HUES48 (cell line): Measurements from ENCODE around the gene AKAP6.

Source experiments
- H3K27ac ChIP-seq: one replicate; pipeline ENCODE4 v1.7.0; 2013; ENCODE audit warnings: low read depth, low read length, inconsistent platforms
- H3K27me3 ChIP-seq: 2 replicates; pipeline ENCODE4 v1.6.1; 2013; ENCODE audit warnings: mild to moderate bottlenecking, low read length; ENCODE audit not compliant: control insufficient read depth, insufficient read depth
- H3K36me3 ChIP-seq: 2 replicates; pipeline ENCODE4 v1.6.1; 2013; ENCODE audit warnings: low read length; ENCODE audit not compliant: control insufficient read depth, insufficient read depth
- H3K4me1 ChIP-seq: 2 replicates; pipeline ENCODE4 v1.6.1; 2013; ENCODE audit warnings: mild to moderate bottlenecking, low read length; ENCODE audit not compliant: control insufficient read depth, insufficient read depth
- H3K4me3 ChIP-seq: 2 replicates; pipeline ENCODE4 v1.5.1; 2013; ENCODE audit warnings: mild to moderate bottlenecking, low read depth, low read length
- H3K9ac ChIP-seq: 2 replicates; pipeline ENCODE4 v1.6.1; 2013; ENCODE audit warnings: mild to moderate bottlenecking, low read depth, low read length, moderate library complexity
- H3K9me3 ChIP-seq: 2 replicates; pipeline ENCODE4 v1.6.1; 2013; ENCODE audit warnings: low read length; ENCODE audit not compliant: control insufficient read depth, insufficient read depth

Gene AKAP6

GRCh38 chr14:32480337-32480736, 151.2 kb downstream of the AKAP6 start:
- H3K27me3 ChIP-seq: no peaks in the 10 kb centered on the region
- no peaks in the 10 kb centered on the region for H3K9me3 ChIP-seq
- H3K9ac ChIP-seq: no peak overlapping the region
- no peak overlapping the region for H3K4me3 ChIP-seq
- H3K36me3 ChIP-seq: no peaks in the 10 kb centered on the region
- 0 out of 2 replicates have a peak, but pooled peaks cover 4% of the 10 kb centered on the region for H3K4me1 ChIP-seq
- H3K27ac ChIP-seq: no peak overlapping the region

GRCh38 chr14:32481707-32482106, 152.6 kb downstream of the AKAP6 start:
- H3K27ac ChIP-seq: no peak overlapping the region
- H3K9me3 ChIP-seq: no peaks in the 10 kb centered on the region
- H3K9ac ChIP-seq: no peak overlapping the region
- H3K27me3 ChIP-seq: no peaks in the 10 kb centered on the region
- no peaks in the 10 kb centered on the region for H3K36me3 ChIP-seq
- H3K4me1 ChIP-seq: 0 out of 2 replicates have a peak, but pooled peaks cover 4% of the 10 kb centered on the region
- H3K4me3 ChIP-seq: no peak overlapping the region

- no peak overlapping the region for H3K9ac ChIP-seq
- no peaks in the 10 kb centered on the region for H3K4me1 ChIP-seq
- H3K4me3 ChIP-seq: no peak overlapping the region
- no peaks in the 10 kb centered on the region for H3K9me3 ChIP-seq
- no peaks in the 10 kb centered on the region for H3K27me3 ChIP-seq
- H3K27ac ChIP-seq: no peak overlapping the region
- H3K36me3 ChIP-seq: no peaks in the 10 kb centered on the region
Observed at GRCh38 chr14:32491416-32492016, 162.4 kb downstream of the AKAP6 start.

GRCh38 chr14:32492457-32492856, 163.4 kb downstream of the AKAP6 start:
- H3K36me3 ChIP-seq: no peaks in the 10 kb centered on the region
- H3K4me3 ChIP-seq: no peak overlapping the region
- H3K27ac ChIP-seq: no peak overlapping the region
- H3K9ac ChIP-seq: no peak overlapping the region
- no peaks in the 10 kb centered on the region for H3K4me1 ChIP-seq
- no peaks in the 10 kb centered on the region for H3K27me3 ChIP-seq
- no peaks in the 10 kb centered on the region for H3K9me3 ChIP-seq

GRCh38 chr14:32494609-32495434, 165.7 kb downstream of the AKAP6 start:
- no peaks in the 10 kb centered on the region for H3K36me3 ChIP-seq
- no peaks in the 10 kb centered on the region for H3K27me3 ChIP-seq
- no peaks in the 10 kb centered on the region for H3K4me1 ChIP-seq
- H3K9ac ChIP-seq: no peak overlapping the region
- no peaks in the 10 kb centered on the region for H3K9me3 ChIP-seq
- H3K4me3 ChIP-seq: no peak overlapping the region
- H3K27ac ChIP-seq: no peak overlapping the region

- Histone ChIP-seq H3K9me3 (no peaks in the 10 kb centered on the region), H3K27me3 (no peaks in the 10 kb centered on the region), H3K36me3 (no peaks in the 10 kb centered on the region), H3K4me3 (no peak overlapping the region), H3K9ac (no peak overlapping the region), H3K27ac (no peak overlapping the region), H3K4me1 (no peaks in the 10 kb centered on the region)
Observed at GRCh38 chr14:32495435-32495734, 166.3 kb downstream of the AKAP6 start.

GRCh38 chr14:32497248-32497647, 168.2 kb downstream of the AKAP6 start:
- no peaks in the 10 kb centered on the region for H3K9me3 ChIP-seq
- H3K36me3 ChIP-seq: no peaks in the 10 kb centered on the region
- no peaks in the 10 kb centered on the region for H3K27me3 ChIP-seq
- H3K9ac ChIP-seq: no peak overlapping the region
- H3K4me1 ChIP-seq: no peaks in the 10 kb centered on the region
- no peak overlapping the region for H3K27ac ChIP-seq
- no peak overlapping the region for H3K4me3 ChIP-seq

GRCh38 chr14:32507029-32507984, 178.2 kb downstream of the AKAP6 start:
- Histone ChIP-seq H3K9me3 (no peaks in the 10 kb centered on the region), H3K9ac (no peak overlapping the region), H3K4me1 (no peaks in the 10 kb centered on the region), H3K27me3 (no peaks in the 10 kb centered on the region), H3K36me3 (no peaks in the 10 kb centered on the region), H3K27ac (no peak overlapping the region), H3K4me3 (no peak overlapping the region)

GRCh38 chr14:32508281-32508680, 179.2 kb downstream of the AKAP6 start:
- Histone ChIP-seq H3K9me3 (no peaks in the 10 kb centered on the region), H3K27ac (no peak overlapping the region), H3K4me1 (peaks cover 4% of the 10 kb centered on the region; the same call in 1 of the 2 replicates), H3K36me3 (no peaks in the 10 kb centered on the region), H3K9ac (no peak overlapping the region), H3K27me3 (no peaks in the 10 kb centered on the region), H3K4me3 (no peak overlapping the region)

GRCh38 chr14:32509632-32510187, 180.6 kb downstream of the AKAP6 start:
- Histone ChIP-seq H3K9me3 (no peaks in the 10 kb centered on the region), H3K27ac (no peak overlapping the region), H3K36me3 (no peaks in the 10 kb centered on the region), H3K9ac (no peak overlapping the region), H3K27me3 (no peaks in the 10 kb centered on the region), H3K4me3 (no peak overlapping the region), H3K4me1 (peaks cover 6% of the 10 kb centered on the region; the same call in 1 of the 2 replicates)
